LNCaP clone FGC (cell line): ENCODE measurements around the gene C17orf113.

Experiments used
- DNase-seq: peaks from one replicate; pipeline ENCODE4 v3.0.0-alpha.2; 2011; ENCODE audit warnings: low read depth
- H3K4me3 ChIP-seq: 2 replicates; pipeline ENCODE4 v1.5.1; 2011; ENCODE audit warnings: mild to moderate bottlenecking, low read depth, low read length, control low read depth
- TF ChIP-seq, protein P1 (sequence below): IDR thresholded peaks from 2 replicates; pipeline ENCODE4 v1.5.1; 2012; ENCODE audit warnings: mild to moderate bottlenecking; ENCODE audit not compliant: control insufficient read depth, insufficient read depth; ENCODE audit errors: extremely low read depth

Gene C17orf113

DNA sequence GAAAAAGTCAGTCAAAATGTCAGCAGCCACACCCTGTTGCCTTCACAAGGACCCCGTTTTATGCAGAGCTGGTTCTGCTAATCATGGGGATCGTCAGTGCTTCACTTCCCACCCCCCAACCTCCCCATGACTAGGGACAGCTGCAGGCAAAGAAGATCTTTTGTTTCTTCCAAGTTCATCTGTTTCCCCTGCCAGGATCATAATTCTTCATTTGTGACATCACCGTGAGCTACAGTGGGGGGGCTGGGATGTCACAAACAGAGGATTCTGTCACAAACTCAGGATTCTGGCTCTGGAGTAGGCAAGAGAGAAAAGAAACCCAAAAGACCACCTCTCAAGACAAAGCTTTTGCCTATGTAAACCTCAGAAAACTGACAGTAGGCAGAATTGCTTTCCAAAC, 57.8 kb downstream of the C17orf113 start:
- H3K4me3 ChIP-seq, result no peak overlapping the region
- TF ChIP-seq, protein P1, sequence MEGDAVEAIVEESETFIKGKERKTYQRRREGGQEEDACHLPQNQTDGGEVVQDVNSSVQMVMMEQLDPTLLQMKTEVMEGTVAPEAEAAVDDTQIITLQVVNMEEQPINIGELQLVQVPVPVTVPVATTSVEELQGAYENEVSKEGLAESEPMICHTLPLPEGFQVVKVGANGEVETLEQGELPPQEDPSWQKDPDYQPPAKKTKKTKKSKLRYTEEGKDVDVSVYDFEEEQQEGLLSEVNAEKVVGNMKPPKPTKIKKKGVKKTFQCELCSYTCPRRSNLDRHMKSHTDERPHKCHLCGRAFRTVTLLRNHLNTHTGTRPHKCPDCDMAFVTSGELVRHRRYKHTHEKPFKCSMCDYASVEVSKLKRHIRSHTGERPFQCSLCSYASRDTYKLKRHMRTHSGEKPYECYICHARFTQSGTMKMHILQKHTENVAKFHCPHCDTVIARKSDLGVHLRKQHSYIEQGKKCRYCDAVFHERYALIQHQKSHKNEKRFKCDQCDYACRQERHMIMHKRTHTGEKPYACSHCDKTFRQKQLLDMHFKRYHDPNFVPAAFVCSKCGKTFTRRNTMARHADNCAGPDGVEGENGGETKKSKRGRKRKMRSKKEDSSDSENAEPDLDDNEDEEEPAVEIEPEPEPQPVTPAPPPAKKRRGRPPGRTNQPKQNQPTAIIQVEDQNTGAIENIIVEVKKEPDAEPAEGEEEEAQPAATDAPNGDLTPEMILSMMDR, result no peak
- DNase-seq, result no peak

DNA sequence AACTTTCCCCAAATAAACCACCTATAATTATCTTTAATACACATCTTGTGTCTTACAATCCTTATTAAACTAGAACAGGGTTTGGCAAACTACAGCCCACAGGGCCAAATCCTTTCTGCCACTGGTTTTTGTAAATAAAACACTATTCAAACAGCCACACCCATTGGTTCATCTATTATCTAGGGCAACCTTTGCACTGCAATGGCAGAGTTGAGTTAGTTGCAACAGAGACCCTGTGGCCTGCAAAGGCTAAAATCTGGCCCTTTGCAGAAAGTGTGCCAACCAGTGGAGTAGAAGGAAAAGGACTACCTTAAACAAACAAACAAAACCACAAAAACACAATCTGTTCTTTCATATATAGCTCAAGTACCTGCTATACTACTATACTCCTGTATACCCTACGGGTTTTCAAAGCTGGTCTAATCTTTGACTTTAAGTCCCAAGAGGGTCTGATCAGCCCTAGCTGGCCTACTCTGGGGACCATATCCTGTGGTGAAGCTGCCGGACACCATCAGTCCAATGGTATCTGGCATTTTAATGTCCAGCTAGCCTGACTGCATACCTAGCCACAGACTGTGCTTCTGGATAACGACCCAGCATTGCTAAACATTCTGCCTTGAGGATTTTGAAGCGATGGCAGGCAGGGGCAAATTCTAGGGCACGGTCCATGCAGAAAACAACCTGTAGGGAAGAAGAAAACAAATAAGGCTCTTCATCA, 60.5 kb downstream of the C17orf113 start:
- H3K4me3 ChIP-seq, result no peak overlapping the region
- TF ChIP-seq, protein P1, result no peak
- DNase-seq, result no peak

DNA sequence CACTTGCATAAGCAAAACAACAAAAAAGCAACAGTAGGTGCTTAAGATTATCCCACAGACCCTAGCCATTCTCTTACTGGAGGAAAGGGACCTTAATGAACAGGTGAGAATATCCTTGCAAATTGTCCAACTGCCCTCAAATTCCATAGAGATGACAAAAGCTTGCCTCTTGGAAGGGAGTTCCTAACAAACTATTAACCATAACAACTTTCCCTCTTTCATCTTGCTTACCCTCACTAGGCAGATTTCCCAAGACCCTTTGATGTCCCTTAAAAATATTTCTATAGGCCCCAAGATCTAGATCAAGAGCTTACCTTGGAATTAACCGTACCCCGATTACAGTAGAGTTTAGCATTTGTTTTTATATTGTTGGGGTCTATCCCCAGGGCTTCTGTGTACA, 62.0 kb downstream of the C17orf113 start:
- TF ChIP-seq, protein P1, result no peak
- no peak for DNase-seq
- no peak overlapping the region for H3K4me3 ChIP-seq
